Transverse colon (tissue), 4 donors: ENCODE results near the gene TECTA. TPM values are rescaled to one million over a fixed set of nuclear protein-coding genes. Genes with fewer than 3 reads are reported as not detected.

Source experiments
- DNase-seq: peaks from one replicate; pipeline ENCODE4 v3.0.0-alpha.2; 2019
- H3K27ac ChIP-seq, 4 donors: fragments of 200-600 bp; sonication (generic); 2 replicates each; pipeline ENCODE4 v1.5.1; 2016 to 2018; ENCODE audit warnings: inconsistent platforms in 4 of 4
- H3K27me3 ChIP-seq: fragments of 200-600 bp; sonication (generic); 2 replicates; pipeline ENCODE4 v1.5.1; 2017; ENCODE audit warnings: inconsistent platforms
- H3K36me3 ChIP-seq, 4 donors: fragments of 200-600 bp; sonication (generic); 2 replicates each; pipeline ENCODE4 v1.5.1; 2017 to 2019; ENCODE audit warnings: inconsistent platforms in 4 of 4
- H3K4me1 ChIP-seq, 4 donors: fragments of 200-600 bp; sonication (generic); 2 replicates each; pipeline ENCODE4 v1.5.1; 2017 to 2020; ENCODE audit warnings: inconsistent platforms in 4 of 4
- H3K4me3 ChIP-seq, 4 donors: fragments of 200-600 bp; sonication (generic); 1 replicate in 1 of 4; 2 replicates in 3 of 4; pipeline versions ENCODE4 v1.5.1 to v1.6.1; 2017 to 2019; ENCODE audit warnings: inconsistent platforms in 4 of 4
- H3K9me3 ChIP-seq, 2 donors: fragments of 200-600 bp; sonication (generic); 2 replicates each; pipeline ENCODE4 v1.5.1; 2017 to 2019; ENCODE audit warnings: inconsistent platforms in 2 of 2
- EP300 ChIP-seq: sonication (generic); formaldehyde crosslinking; IDR thresholded peaks from one replicate; pipeline ENCODE4 v1.6.1; 2017; ENCODE audit warnings: antibody characterized with exemption, low read depth
- POLR2A ChIP-seq: fragments of 450-650 bp; IDR thresholded peaks from one replicate; pipeline ENCODE4 v1.6.1; 2016; ENCODE audit warnings: antibody characterized with exemption, mild to moderate bottlenecking, moderate library complexity
- POLR2AphosphoS5 ChIP-seq, 3 donors: sonication (generic); formaldehyde crosslinking; IDR thresholded peaks; one replicate each; pipeline ENCODE4 v1.6.1; 2016; ENCODE audit warnings: antibody characterized with exemption in 3 of 3
- WGBS, 2 donors: methylation state at CpG; one replicate each; pipeline ENCODE4 v1.1.5; 2018; ENCODE audit warnings: low coverage in 1 of 2; 5-methylcytosine and 5-hydroxymethylcytosine counted together
- in situ Hi-C, 4 donors: fragments of 200-750 bp; cut with MboI; loops; one replicate each; pipeline versions ENCODE4 v1.15.0 to v1.15.1; 2017; ENCODE audit warnings: low sequenced_read_pairs in 3 of 4, low pct_ligation_motif_present in 1 of 4, low pct_unique_long_range_greater_than_20kb in 1 of 4
- intact Hi-C: fragments of 100-400 bp; cut with DNase I; formaldehyde crosslinking; loops from one replicate; pipeline ENCODE4 v1.15.1; 2023; ENCODE audit warnings: low total_unique reads
- total RNA-seq, 4 donors: library from RNA; depleted of rRNA; stranded (reverse); fragments of >200 nt; gene quantifications; one replicate each; pipeline ENCODE4 v1.1.0, GENCODE V29; 2016
- TF ChIP-seq, protein P1 (sequence below), 5 experiments: fragments of 200-600 bp in 3 of 5; fragments of 450-650 bp in 2 of 5; sonication (generic) in 3 of 5; IDR thresholded peaks; 1 replicate in 2 of 5; 2 replicates in 3 of 5; pipeline ENCODE4 v1.5.1; 2016 to 2017; ENCODE audit warnings: antibody characterized with exemption in 5 of 5, inconsistent platforms in 3 of 5, mild to moderate bottlenecking in 2 of 5, moderate library complexity in 1 of 5

The TECTA gene
- total RNA-seq, 4 donors from 2014 or later = 0.20 to 1.1 (median 0.44) TPM

DNA sequence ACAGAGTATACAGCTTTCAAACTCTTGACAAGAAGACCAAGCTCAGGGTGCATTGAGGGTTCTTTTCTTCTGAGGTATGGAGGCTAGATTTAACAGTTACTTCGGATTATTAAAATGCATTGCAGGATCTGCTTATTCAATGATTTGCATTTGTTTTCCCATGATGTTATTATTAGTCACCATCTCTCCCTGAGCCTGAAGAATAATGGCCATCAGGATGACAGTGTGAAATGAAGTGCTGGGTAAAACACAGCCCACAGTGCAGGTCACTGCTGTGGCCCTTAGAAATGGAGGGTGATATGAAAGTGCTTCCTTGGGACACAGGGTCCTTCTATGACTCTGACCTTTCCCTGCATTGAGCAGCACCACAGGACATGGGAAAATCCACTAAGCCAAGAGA is 40.0 kb downstream of the TECTA start:
- Histone ChIP-seq H3K27me3 (no peaks in the 10 kb centered on the region), H3K4me3 (no peak overlapping the region), H3K9me3 (no peaks in the 10 kb centered on the region), H3K27ac (no peak overlapping the region), H3K4me1 (no peaks in the 10 kb centered on the region), H3K36me3 (no peaks in the 10 kb centered on the region)
- in situ Hi-C loops = no loop called here
- WGBS, 2 donors = 84% methylated on average over 1 of the region's 1 CpG; no CpG with 5 or more reads in 1 of the 2 donors
- DNase-seq = no peak
- intact Hi-C loops = no loop called here
- TF ChIP-seq, protein P1, sequence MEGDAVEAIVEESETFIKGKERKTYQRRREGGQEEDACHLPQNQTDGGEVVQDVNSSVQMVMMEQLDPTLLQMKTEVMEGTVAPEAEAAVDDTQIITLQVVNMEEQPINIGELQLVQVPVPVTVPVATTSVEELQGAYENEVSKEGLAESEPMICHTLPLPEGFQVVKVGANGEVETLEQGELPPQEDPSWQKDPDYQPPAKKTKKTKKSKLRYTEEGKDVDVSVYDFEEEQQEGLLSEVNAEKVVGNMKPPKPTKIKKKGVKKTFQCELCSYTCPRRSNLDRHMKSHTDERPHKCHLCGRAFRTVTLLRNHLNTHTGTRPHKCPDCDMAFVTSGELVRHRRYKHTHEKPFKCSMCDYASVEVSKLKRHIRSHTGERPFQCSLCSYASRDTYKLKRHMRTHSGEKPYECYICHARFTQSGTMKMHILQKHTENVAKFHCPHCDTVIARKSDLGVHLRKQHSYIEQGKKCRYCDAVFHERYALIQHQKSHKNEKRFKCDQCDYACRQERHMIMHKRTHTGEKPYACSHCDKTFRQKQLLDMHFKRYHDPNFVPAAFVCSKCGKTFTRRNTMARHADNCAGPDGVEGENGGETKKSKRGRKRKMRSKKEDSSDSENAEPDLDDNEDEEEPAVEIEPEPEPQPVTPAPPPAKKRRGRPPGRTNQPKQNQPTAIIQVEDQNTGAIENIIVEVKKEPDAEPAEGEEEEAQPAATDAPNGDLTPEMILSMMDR (IDR thresholded peaks at IDR 0.05) = no peak
- no peak for TF ChIP-seq EP300
- no peak for TF ChIP-seq POLR2A
- no peak for TF ChIP-seq POLR2AphosphoS5 (IDR thresholded peaks at IDR 0.05)

DNA sequence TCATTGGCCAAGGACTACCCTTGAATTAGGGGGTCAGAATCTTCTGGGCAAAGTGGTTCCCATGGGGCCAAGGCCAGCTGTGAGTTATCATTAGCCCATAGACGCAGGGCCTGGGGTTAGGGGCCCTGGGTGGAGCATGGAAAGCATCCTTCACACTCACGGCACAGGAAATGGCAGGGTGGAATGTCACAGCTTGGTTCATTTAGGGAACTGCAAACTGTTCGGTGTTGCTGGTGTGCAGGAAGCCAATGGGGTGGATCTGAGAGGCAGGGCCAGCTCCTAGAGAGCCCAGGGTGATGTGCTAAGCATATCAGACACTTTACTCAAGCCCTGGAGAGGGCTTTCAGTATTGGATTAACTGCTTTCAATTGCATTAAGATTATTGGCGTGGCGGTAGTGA is 42.9 kb downstream of the TECTA start:
- H3K4me3 ChIP-seq = no peak overlapping the region
- TF ChIP-seq EP300 (no peak), POLR2AphosphoS5 (IDR thresholded peaks at IDR 0.05) (no peak), POLR2A (no peak)
- TF ChIP-seq, protein P1 (IDR thresholded peaks at IDR 0.05) = no peak
- intact Hi-C loops (no loop called here), in situ Hi-C loops (no loop called here)
- H3K27ac ChIP-seq = no peak overlapping the region
- no peaks in the 10 kb centered on the region for H3K9me3 ChIP-seq
- H3K27me3 ChIP-seq = no peaks in the 10 kb centered on the region
- H3K36me3 ChIP-seq = no peaks in the 10 kb centered on the region
- H3K4me1 ChIP-seq = no peaks in the 10 kb centered on the region
- 83 to 86% methylated on average over 4 to 5 of the region's 5 CpGs for WGBS, 2 donors
- no peak for DNase-seq

DNA sequence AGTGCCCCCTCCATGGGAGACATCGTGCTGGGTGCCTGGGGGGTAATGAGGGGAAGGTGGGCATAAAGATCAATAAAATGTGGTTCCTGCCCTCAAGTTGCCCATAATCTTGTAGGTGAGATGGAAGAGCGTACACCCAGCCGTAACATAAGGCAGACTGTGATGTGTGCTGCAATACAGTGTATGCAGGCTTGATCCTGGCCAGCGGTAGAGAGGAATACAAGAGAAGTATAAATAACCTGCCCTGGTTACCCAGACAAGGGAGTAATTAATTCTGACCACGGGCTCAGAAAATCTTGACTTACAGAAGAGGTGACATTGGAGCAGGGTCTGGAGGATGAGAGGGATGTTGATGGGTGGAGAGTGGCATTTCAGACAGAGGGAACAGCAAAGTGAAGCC is 43.7 kb downstream of the TECTA start:
- no peaks in the 10 kb centered on the region for H3K9me3 ChIP-seq
- in situ Hi-C loops (no loop called here), intact Hi-C loops (no loop called here)
- no peaks in the 10 kb centered on the region for H3K27me3 ChIP-seq
- H3K27ac ChIP-seq = no peak overlapping the region
- TF ChIP-seq EP300 (no peak), POLR2A (no peak), POLR2AphosphoS5 (IDR thresholded peaks at IDR 0.05) (no peak)
- TF ChIP-seq, protein P1 (IDR thresholded peaks at IDR 0.05) = no peak
- WGBS, 2 donors = 80 to 85% methylated on average over 5 of the region's 5 CpGs
- no peak overlapping the region for H3K4me3 ChIP-seq
- H3K36me3 ChIP-seq = no peaks in the 10 kb centered on the region
- no peak for DNase-seq
- H3K4me1 ChIP-seq = no peaks in the 10 kb centered on the region

DNA sequence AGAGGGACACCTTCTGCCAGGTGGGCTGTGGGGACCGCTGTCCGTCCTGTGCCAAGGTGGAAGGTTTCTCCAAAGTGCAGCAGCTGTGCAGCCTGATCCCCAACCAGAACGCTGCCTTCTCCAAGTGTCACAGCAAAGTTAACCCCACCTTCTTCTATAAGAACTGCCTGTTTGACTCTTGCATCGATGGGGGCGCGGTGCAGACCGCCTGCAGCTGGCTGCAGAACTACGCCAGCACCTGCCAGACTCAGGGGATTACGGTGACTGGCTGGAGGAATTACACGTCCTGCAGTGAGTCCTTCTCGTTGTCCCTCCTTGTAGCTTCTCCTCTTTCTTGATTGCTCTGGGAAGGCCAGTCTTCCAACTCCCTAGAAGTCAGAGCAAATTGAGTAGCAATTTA is 44.8 kb downstream of the TECTA start:
- intact Hi-C loops = no loop called here
- no peaks in the 10 kb centered on the region for H3K4me1 ChIP-seq
- H3K36me3 ChIP-seq = no peaks in the 10 kb centered on the region
- in situ Hi-C loops = no loop called here
- no peaks in the 10 kb centered on the region for H3K27me3 ChIP-seq
- no peak for DNase-seq
- no peaks in the 10 kb centered on the region for H3K9me3 ChIP-seq
- no peak overlapping the region for H3K27ac ChIP-seq
- 60 to 93% methylated on average over 1 to 11 of the region's 11 CpGs for WGBS, 2 donors
- H3K4me3 ChIP-seq = no peak overlapping the region
- no peak for TF ChIP-seq POLR2A
- no peak for TF ChIP-seq POLR2AphosphoS5 (IDR thresholded peaks at IDR 0.05)

DNA sequence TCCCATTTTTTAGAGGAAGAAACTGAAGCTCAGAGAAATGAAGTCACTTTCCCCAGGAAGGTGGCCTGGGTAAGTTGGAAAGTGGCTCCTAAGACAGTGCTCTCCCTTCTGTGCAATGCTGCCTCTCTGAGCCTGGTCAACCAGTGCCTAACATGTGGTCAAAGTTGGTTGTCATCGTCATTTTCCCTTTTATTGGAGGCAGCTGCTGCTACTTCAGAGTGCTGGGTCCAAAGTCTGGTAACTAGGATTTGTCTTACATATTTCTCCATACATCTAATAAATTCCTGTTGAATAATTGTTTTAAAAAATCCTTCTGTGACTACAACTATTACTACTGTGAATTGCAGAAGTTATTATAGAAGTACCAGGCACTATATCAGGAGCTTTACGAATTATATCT is 48.1 kb downstream of the TECTA start:
- Histone ChIP-seq H3K4me3 (no peak overlapping the region), H3K36me3 (no peaks in the 10 kb centered on the region), H3K27me3 (no peaks in the 10 kb centered on the region), H3K27ac (no peak overlapping the region), H3K9me3 (no peaks in the 10 kb centered on the region), H3K4me1 (no peaks in the 10 kb centered on the region)
- 73% methylated on average over 2 of the region's 2 CpGs for WGBS, 2 donors
- no peak for DNase-seq
- TF ChIP-seq POLR2A = no peak
- TF ChIP-seq, protein P1 (IDR thresholded peaks at IDR 0.05) = no peak
- no peak for TF ChIP-seq EP300
- no peak for TF ChIP-seq POLR2AphosphoS5 (IDR thresholded peaks at IDR 0.05)
- in situ Hi-C loops = no loop called here
- intact Hi-C loops = no loop called here
